ENCODE measurements around the gene BCL11B.

BCL11B gene

DNA sequence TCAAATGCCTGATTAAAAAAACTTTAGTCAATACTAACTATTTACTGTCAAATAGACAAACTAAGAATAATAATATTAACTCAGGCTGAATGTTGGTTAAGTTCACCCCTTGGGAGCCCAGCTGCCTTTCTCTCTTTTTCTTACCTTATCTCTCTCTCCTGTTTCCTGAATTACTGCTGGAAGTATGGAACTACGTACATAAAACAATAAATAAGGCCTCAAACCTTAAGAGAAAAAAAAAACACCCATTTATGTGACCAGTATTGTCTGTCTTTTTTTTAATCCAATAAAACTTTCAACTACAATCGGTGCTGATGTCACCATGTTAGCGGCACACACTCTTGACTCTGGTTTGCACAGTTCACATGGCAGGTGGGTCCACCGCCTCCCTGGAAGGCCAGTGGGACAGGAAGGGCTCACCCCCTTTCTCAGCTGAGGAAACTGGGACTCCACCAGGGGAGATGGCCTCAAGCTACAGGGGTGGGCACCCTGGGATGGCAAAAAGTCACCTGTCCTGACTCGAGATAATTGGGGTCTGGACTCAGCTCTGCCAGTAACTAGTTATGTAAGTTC is 21.3 kb downstream of the BCL11B start:
- H3K4me1 ChIP-seq = no peaks in the 10 kb centered on the region
- H3K4me3 ChIP-seq (ENCODE audit: low read depth, low read length) = no peak overlapping the region
- H3K27me3 ChIP-seq = peaks cover 59% of the 10 kb centered on the region
- TF ChIP-seq, protein P1, sequence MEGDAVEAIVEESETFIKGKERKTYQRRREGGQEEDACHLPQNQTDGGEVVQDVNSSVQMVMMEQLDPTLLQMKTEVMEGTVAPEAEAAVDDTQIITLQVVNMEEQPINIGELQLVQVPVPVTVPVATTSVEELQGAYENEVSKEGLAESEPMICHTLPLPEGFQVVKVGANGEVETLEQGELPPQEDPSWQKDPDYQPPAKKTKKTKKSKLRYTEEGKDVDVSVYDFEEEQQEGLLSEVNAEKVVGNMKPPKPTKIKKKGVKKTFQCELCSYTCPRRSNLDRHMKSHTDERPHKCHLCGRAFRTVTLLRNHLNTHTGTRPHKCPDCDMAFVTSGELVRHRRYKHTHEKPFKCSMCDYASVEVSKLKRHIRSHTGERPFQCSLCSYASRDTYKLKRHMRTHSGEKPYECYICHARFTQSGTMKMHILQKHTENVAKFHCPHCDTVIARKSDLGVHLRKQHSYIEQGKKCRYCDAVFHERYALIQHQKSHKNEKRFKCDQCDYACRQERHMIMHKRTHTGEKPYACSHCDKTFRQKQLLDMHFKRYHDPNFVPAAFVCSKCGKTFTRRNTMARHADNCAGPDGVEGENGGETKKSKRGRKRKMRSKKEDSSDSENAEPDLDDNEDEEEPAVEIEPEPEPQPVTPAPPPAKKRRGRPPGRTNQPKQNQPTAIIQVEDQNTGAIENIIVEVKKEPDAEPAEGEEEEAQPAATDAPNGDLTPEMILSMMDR (IDR thresholded peaks at IDR 0.05; ENCODE audit: low read depth, low read length) = no peak
- no peaks in the 10 kb centered on the region for H3K9me3 ChIP-seq
- no peak for DNase-seq
- no peaks in the 10 kb centered on the region for H3K36me3 ChIP-seq

DNA sequence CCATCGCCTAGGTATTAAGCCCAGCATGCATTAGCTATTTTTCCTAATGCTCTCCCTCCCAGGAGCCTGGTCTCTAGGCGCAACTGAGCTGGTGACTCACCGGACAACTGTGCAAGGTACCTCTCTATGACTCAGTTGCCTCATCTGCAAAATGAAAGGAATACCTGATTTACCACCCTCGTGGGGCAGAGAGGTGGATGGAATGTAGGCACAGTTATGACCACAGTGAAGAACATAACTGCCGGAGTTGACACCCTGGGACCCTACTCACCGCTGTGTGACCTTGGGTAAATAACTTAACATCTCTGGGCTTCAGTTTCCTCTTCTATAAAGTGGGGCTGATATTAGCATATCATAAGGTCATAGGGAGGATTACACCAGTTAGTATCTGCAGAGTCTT is 22.6 kb downstream of the BCL11B start:
- Histone ChIP-seq H3K9me3 (no peaks in the 10 kb centered on the region), H3K4me1 (no peaks in the 10 kb centered on the region), H3K4me3 (ENCODE audit: low read depth, low read length) (no peak overlapping the region), H3K36me3 (no peaks in the 10 kb centered on the region), H3K27me3 (peaks cover 68% of the 10 kb centered on the region)
- TF ChIP-seq, protein P1 (IDR thresholded peaks at IDR 0.05; ENCODE audit: low read depth, low read length) = no peak
- no peak for DNase-seq

DNA sequence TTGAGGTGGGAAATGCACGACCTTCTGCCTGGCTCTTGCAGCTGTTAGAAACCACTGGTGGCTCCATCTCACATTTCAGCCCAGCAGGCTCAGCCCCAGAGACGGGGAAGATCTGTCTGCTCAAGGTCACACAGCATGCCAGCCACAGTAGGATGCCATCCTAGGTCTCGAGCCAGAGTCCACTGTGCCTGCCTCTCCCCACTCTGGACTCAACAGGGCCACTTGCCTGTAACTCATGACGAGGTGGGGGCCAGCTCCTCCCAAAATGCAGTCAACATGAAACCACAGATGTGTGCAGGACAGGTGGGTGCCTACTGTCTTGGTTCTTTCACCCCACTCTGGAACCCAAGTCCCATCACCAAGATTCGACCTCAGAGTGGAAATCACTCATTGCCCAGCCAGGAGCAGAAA is 23.2 kb downstream of the BCL11B start:
- Histone ChIP-seq H3K27me3 (peaks cover 67% of the 10 kb centered on the region), H3K36me3 (no peaks in the 10 kb centered on the region), H3K4me3 (ENCODE audit: low read depth, low read length) (no peak overlapping the region), H3K9me3 (no peaks in the 10 kb centered on the region), H3K4me1 (no peaks in the 10 kb centered on the region)
- no peak for DNase-seq
- TF ChIP-seq, protein P1 (IDR thresholded peaks at IDR 0.05; ENCODE audit: low read depth, low read length) = no peak

DNA sequence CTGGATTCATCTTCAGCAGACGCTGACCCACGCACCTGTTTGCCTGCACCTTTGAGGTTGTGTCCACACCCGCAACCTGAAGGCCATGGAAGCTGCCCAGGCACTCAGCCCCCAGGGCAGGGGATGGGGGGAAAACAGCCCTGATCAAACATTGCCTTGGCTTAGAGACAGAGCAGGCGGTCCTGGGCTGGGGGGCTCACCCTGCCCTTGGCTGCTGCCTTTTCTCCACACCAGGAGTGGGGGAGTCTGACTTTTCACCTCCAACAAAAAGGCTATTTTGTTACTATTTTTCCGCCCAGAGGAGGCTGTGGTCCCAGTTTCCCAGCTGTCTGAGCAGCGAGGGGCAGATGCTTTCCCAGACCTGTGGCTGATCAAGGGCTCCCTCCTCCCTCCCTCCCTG is 24.2 kb downstream of the BCL11B start:
- no peaks in the 10 kb centered on the region for H3K36me3 ChIP-seq
- H3K4me1 ChIP-seq = no peaks in the 10 kb centered on the region
- no peak overlapping the region for H3K4me3 ChIP-seq (ENCODE audit: low read depth, low read length)
- peaks cover 59% of the 10 kb centered on the region for H3K27me3 ChIP-seq
- H3K9me3 ChIP-seq = no peaks in the 10 kb centered on the region
- DNase-seq = no peak
- TF ChIP-seq, protein P1 (IDR thresholded peaks at IDR 0.05; ENCODE audit: low read depth, low read length) = no peak

DNA sequence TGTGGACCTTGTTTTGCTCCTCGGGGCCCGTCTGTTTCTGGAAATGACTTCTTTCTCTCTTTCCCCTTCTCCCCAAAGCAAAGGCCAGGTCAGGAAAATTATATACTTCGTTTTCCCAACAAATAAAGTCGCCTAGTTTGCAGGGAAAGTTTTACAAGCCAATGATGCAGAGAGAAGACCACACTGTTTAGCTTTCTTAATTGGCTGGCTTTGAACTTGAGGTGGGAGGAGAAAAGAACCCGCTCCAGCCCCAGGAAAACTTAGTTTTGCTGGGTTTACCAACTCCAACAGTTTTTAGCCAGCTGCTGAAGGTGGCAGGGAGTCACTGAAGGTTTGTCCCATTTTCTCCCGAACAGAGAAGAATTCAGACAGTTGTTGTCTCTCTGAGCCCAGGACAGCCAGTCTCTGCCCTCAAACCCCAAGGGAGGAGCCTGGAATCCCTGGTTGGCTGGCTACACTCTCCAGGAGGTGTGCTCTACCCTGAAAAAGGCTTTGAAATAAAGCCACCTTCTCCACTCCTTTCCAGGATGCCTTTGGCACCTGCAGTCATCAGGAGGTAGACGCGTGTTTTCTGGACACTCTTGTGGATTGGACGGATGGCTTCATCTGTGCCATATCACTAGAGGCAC is 24.8 kb downstream of the BCL11B start:
- DNase-seq = no peak
- H3K4me3 ChIP-seq (ENCODE audit: low read depth, low read length) = no peak overlapping the region
- TF ChIP-seq, protein P1 (IDR thresholded peaks at IDR 0.05; ENCODE audit: low read depth, low read length) = no peak
- peaks cover 63% of the 10 kb centered on the region for H3K27me3 ChIP-seq
- no peaks in the 10 kb centered on the region for H3K9me3 ChIP-seq
- no peaks in the 10 kb centered on the region for H3K36me3 ChIP-seq
- H3K4me1 ChIP-seq = no peaks in the 10 kb centered on the region

DNA sequence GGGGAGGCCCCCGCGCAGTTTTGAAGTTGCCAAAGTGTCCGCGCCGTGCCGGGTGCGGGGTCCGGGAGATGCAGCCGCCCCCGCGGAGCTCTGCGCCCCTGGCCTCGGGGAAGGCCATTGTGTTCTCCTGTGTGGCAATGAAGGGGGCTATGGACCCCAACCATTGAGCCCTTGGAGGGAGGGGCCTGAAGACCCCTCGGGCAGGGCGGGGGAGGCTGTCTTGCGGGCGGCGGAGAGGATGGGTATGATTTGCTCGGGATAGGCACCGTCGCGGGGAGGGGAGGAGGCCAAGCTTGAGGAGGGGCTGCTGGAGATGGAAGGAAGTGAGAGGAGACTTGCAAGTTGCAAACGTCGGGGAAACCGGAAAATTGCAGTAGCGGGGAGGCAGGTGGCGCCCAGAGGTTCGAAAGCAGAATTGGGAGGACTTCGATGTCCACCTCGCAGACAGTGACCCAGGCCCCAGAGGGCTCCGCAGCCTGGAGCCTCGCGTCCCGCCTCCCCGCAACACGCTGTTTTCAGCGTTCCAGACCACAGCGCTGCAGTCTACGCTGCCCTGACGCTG is 25.4 kb downstream of the BCL11B start:
- TF ChIP-seq, protein P1 (IDR thresholded peaks at IDR 0.05; ENCODE audit: low read depth, low read length) = no peak
- Histone ChIP-seq H3K9me3 (no peaks in the 10 kb centered on the region), H3K4me1 (no peaks in the 10 kb centered on the region), H3K36me3 (no peaks in the 10 kb centered on the region), H3K27me3 (peaks cover 69% of the 10 kb centered on the region), H3K4me3 (ENCODE audit: low read depth, low read length) (no peak overlapping the region)
- no peak for DNase-seq
